H9 (cell line): Measurements from ENCODE around the gene LYPD5. TPM values are rescaled to one million over a fixed set of nuclear protein-coding genes. Genes with fewer than 3 reads are reported as not detected.

Experiments
- DNase-seq: peaks from one replicate; pipeline ENCODE4 v3.0.0-alpha.2; 2017
- H2AFZ ChIP-seq: one replicate; pipeline ENCODE4 v1.6.1; 2013; ENCODE audit warnings: mild to moderate bottlenecking, low read length, control low read depth, moderate library complexity
- H2AK5ac ChIP-seq: 2 replicates; pipeline ENCODE4 v1.6.1; 2013; ENCODE audit warnings: low read length, control low read depth, mixed read lengths; ENCODE audit not compliant: insufficient read length
- H2BK120ac ChIP-seq: one replicate; pipeline ENCODE4 v1.6.1; 2013; ENCODE audit warnings: low read depth, mild to moderate bottlenecking, low read length, control low read depth, inconsistent platforms; ENCODE audit not compliant: poor library complexity, severe bottlenecking
- H2BK12ac ChIP-seq: 2 replicates; pipeline ENCODE4 v1.6.1; 2013; ENCODE audit warnings: low read length, control low read depth, mixed read lengths, low read depth; ENCODE audit not compliant: insufficient read length
- H2BK15ac ChIP-seq: 2 replicates; pipeline ENCODE4 v1.6.1; 2013; ENCODE audit warnings: low read depth, low read length, control low read depth
- H2BK20ac ChIP-seq: one replicate; pipeline ENCODE4 v1.6.1; 2013; ENCODE audit warnings: low read depth, mild to moderate bottlenecking, low read length, control low read depth, inconsistent platforms; ENCODE audit not compliant: poor library complexity, severe bottlenecking
- H2BK5ac ChIP-seq: 2 replicates; pipeline ENCODE4 v1.6.1; 2013; ENCODE audit warnings: low read length, control low read depth, mixed read lengths; ENCODE audit not compliant: insufficient read length
- H3K14ac ChIP-seq: 2 replicates; pipeline ENCODE4 v1.6.1; 2013; ENCODE audit warnings: low read length, control low read depth; ENCODE audit not compliant: insufficient read depth
- H3K18ac ChIP-seq: 2 replicates; pipeline ENCODE4 v1.6.1; 2013; ENCODE audit warnings: low read depth, mild to moderate bottlenecking, mixed read lengths, low read length, control low read depth; ENCODE audit not compliant: insufficient read length
- H3K23ac ChIP-seq: 2 replicates; pipeline ENCODE4 v1.6.1; 2013; ENCODE audit warnings: low read length, control low read depth, mixed read lengths, low read depth; ENCODE audit not compliant: insufficient read length
- H3K23me2 ChIP-seq: 2 replicates; pipeline ENCODE4 v1.6.1; 2013; ENCODE audit warnings: low read depth, mild to moderate bottlenecking, mixed read lengths, low read length, control low read depth; ENCODE audit not compliant: insufficient read length, poor library complexity, severe bottlenecking
- H3K27ac ChIP-seq: 2 replicates; pipeline ENCODE4 v1.5.1; 2013; ENCODE audit warnings: low read length, control low read depth, mixed read lengths, low read depth; ENCODE audit not compliant: insufficient read length
- H3K27me3 ChIP-seq: 2 replicates; pipeline ENCODE4 v1.6.1; 2013; ENCODE audit warnings: low read length, control low read depth, inconsistent platforms; ENCODE audit not compliant: insufficient read depth
- H3K4ac ChIP-seq: 2 replicates; pipeline ENCODE4 v1.6.1; 2013; ENCODE audit warnings: low read depth, mild to moderate bottlenecking, control low read depth, inconsistent platforms, low read length, moderate library complexity
- H3K4me1 ChIP-seq: 2 replicates; pipeline ENCODE4 v1.6.1; 2013; ENCODE audit warnings: low read length, control low read depth, inconsistent platforms; ENCODE audit not compliant: insufficient read depth
- H3K4me2 ChIP-seq: 2 replicates; pipeline ENCODE4 v1.6.1; 2013; ENCODE audit warnings: low read length, control low read depth, mixed read lengths; ENCODE audit not compliant: insufficient read length, insufficient read depth
- H3K56ac ChIP-seq: 2 replicates; pipeline ENCODE4 v1.6.1; 2013; ENCODE audit warnings: low read depth, mild to moderate bottlenecking, mixed read lengths, low read length, control low read depth; ENCODE audit not compliant: insufficient read length
- H3K79me1 ChIP-seq: 2 replicates; pipeline ENCODE4 v1.6.1; 2013; ENCODE audit warnings: low read depth, mild to moderate bottlenecking, moderate library complexity, low read length, control low read depth, inconsistent platforms; ENCODE audit not compliant: insufficient read depth, poor library complexity, severe bottlenecking
- H3K79me2 ChIP-seq: 2 replicates; pipeline ENCODE4 v1.6.1; 2013; ENCODE audit warnings: low read length, control low read depth, inconsistent platforms; ENCODE audit not compliant: insufficient read depth
- H3K9ac ChIP-seq: 2 replicates; pipeline ENCODE4 v1.6.1; 2013; ENCODE audit warnings: low read length, control low read depth, mixed read lengths; ENCODE audit not compliant: insufficient read length; ENCODE audit errors: extremely low read depth
- H3K9me3 ChIP-seq: one replicate; pipeline ENCODE4 v1.6.1; 2013; ENCODE audit warnings: low read depth, low read length, inconsistent platforms; ENCODE audit not compliant: control insufficient read depth
- H3T11ph ChIP-seq: one replicate; pipeline ENCODE4 v1.6.1; 2013; ENCODE audit warnings: mild to moderate bottlenecking, low read length, control low read depth, inconsistent platforms
- H4K20me1 ChIP-seq: one replicate; pipeline ENCODE4 v1.6.1; 2013; ENCODE audit not compliant: control insufficient read depth, insufficient read length, insufficient read depth
- H4K5ac ChIP-seq: 2 replicates; pipeline ENCODE4 v1.6.1; 2013; ENCODE audit warnings: low read depth, mild to moderate bottlenecking, mixed read lengths, low read length, control low read depth; ENCODE audit not compliant: insufficient read length
- H4K8ac ChIP-seq: replicated peaks from 2 replicates; pipeline ENCODE4 v1.6.1; 2013; ENCODE audit warnings: low read length, control low read depth, mixed read lengths, low read depth; ENCODE audit not compliant: insufficient read length
- H4K91ac ChIP-seq: 2 replicates; pipeline ENCODE4 v1.6.1; 2013; ENCODE audit warnings: low read depth, mild to moderate bottlenecking, moderate library complexity, mixed read lengths, low read length, control low read depth; ENCODE audit not compliant: insufficient read length
- H3K27ac Mint-ChIP-seq, 3 experiments: 2 replicates in 2 of 3; 3 replicates in 1 of 3; pipeline ENCODE4 v1.8.0; 2020 to 2021; ENCODE audit warnings: mixed read lengths in 3 of 3, mild to moderate bottlenecking in 1 of 3, moderate library complexity in 1 of 3
- H3K27me3 Mint-ChIP-seq: 2 replicates; pipeline ENCODE4 v1.8.0; 2021; ENCODE audit warnings: low read depth, mild to moderate bottlenecking, moderate library complexity, mixed read lengths
- H3K36me3 Mint-ChIP-seq, 3 experiments: 2 replicates in 2 of 3; 3 replicates in 1 of 3; pipeline ENCODE4 v1.8.0; 2020 to 2021; ENCODE audit warnings: low read depth in 3 of 3, mixed read lengths in 3 of 3; ENCODE audit not compliant: insufficient read depth in 1 of 3
- H3K4me1 Mint-ChIP-seq, 2 experiments: 2 replicates each; pipeline ENCODE4 v1.8.0; 2020; ENCODE audit warnings: mixed read lengths in 2 of 2
- H3K4me3 Mint-ChIP-seq, 2 experiments: 2 replicates in 1 of 2; 3 replicates in 1 of 2; pipeline ENCODE4 v1.8.0; 2020 to 2021; ENCODE audit warnings: mild to moderate bottlenecking in 2 of 2, mixed read lengths in 2 of 2, moderate library complexity in 1 of 2
- H3K9me3 Mint-ChIP-seq, 2 experiments: 2 replicates in 1 of 2; 3 replicates in 1 of 2; pipeline ENCODE4 v1.8.0; 2020; ENCODE audit warnings: mild to moderate bottlenecking in 2 of 2, mixed read lengths in 2 of 2, moderate library complexity in 1 of 2
- CTCF ChIP-seq: fragments of 200-600 bp; sonication (generic); conservative IDR thresholded peaks from 3 replicates; pipeline ENCODE4 v1.8.0; 2021; ENCODE audit warnings: antibody characterized with exemption, mild to moderate bottlenecking
- WGBS: extraction: QIAGEN DNeasy Blood & Tissue Kit; methylation state at CpG from one replicate; pipeline ENCODE4 v1.1.7; 2013; ENCODE audit warnings: missing lambda C conversion rate, low lambda C conversion rate, mixed read lengths; ENCODE audit not compliant: insufficient read length; ENCODE audit errors: extremely low coverage; 5-methylcytosine and 5-hydroxymethylcytosine counted together
- total RNA-seq: library from RNA; stranded (reverse); gene quantifications from 2 replicates; pipeline ENCODE4 v1.2.1, GENCODE V29; 2021

Gene LYPD5
- total RNA-seq, 1 experiment from 2014 or later, result 0.50 TPM

GRCh38 chr19:43749898-43750297 lies 52.3 kb downstream of the LYPD5 start:
- Mint-ChIP-seq H3K36me3 (peaks cover 35 to 64% (median 49%) of the 10 kb centered on the region in 3 experiments), H3K27me3 (no peaks in the 10 kb centered on the region), H3K27ac (no peak overlapping the region), H3K4me3 (no peak overlapping the region), H3K4me1 (peaks cover 8 to 11% of the 10 kb centered on the region in 2 experiments), H3K9me3 (no peaks in the 10 kb centered on the region; a peak in 2 of 5 replicates)
- no peak for TF ChIP-seq CTCF
- H2BK20ac ChIP-seq, result no peak overlapping the region
- H2BK120ac ChIP-seq, result no peak overlapping the region
- no peak overlapping the region for H3K4ac ChIP-seq
- no peak overlapping the region for H3K23ac ChIP-seq
- no peak overlapping the region for H2BK5ac ChIP-seq
- no peaks in the 10 kb centered on the region for H3K9me3 ChIP-seq
- no peak for DNase-seq
- H3K14ac ChIP-seq, result no peak overlapping the region
- H3K4me2 ChIP-seq, result no peak overlapping the region
- no peak overlapping the region for H2AK5ac ChIP-seq
- H3T11ph ChIP-seq, result no peak overlapping the region
- H3K79me2 ChIP-seq, result 0 out of 2 replicates have a peak, but pooled peaks cover 3% of the 10 kb centered on the region
- H3K79me1 ChIP-seq, result no peaks in the 10 kb centered on the region
- H2BK12ac ChIP-seq, result no peak overlapping the region
- H4K91ac ChIP-seq, result no peak overlapping the region
- no peak overlapping the region for H3K27ac ChIP-seq
- no peak overlapping the region for H2AFZ ChIP-seq
- no peak overlapping the region for H4K5ac ChIP-seq
- no peak overlapping the region for H4K8ac ChIP-seq
- no peak overlapping the region for H3K18ac ChIP-seq
- no peaks in the 10 kb centered on the region; the same call in 1 of the 2 replicates for H3K27me3 ChIP-seq
- peaks cover 6% of the 10 kb centered on the region for H3K23me2 ChIP-seq
- no peaks in the 10 kb centered on the region for H4K20me1 ChIP-seq
- H3K4me1 ChIP-seq, result no peaks in the 10 kb centered on the region
- H3K9ac ChIP-seq, result no peak overlapping the region
- H3K56ac ChIP-seq, result no peak overlapping the region
- H2BK15ac ChIP-seq, result no peak overlapping the region
- WGBS, result no CpG with 5 or more reads among the region's 1 CpG
